K562 (cell line): ENCODE results near the gene TMEM150C.
"Not testable (repeated sequence)": the region's sequence is repeated elsewhere in the genome, so short reads cannot be mapped to it uniquely, and the experiment has no call there.

Experiments
- CCAR2 ChIP-seq: fragments of 200-400 bp; formaldehyde crosslinking; IDR thresholded peaks from 2 replicates; pipeline ENCODE4 v1.6.1; 2017; ENCODE audit warnings: mild to moderate bottlenecking, low read depth, low read length
- FOXK1 ChIP-seq: sonication (generic); formaldehyde crosslinking; IDR thresholded peaks from 2 replicates; pipeline ENCODE4 v1.8.0; 2022; ENCODE audit warnings: missing genetic modification reagents, mild to moderate bottlenecking, borderline replicate concordance
- FOXK2 ChIP-seq, 2 experiments: fragments of 450-650 bp; IDR thresholded peaks in 1 of 2; conservative IDR thresholded peaks in 1 of 2; 2 replicates each; pipeline ENCODE4 v1.6.1; 2016; ENCODE audit warnings: low read depth in 2 of 2, mild to moderate bottlenecking in 1 of 2
- SMAD3 ChIP-seq: fragments of 450-650 bp; formaldehyde crosslinking; conservative IDR thresholded peaks from 2 replicates; pipeline ENCODE4 v1.4.0; 2020; ENCODE audit warnings: mild to moderate bottlenecking
- STAT5B ChIP-seq: fragments of 250-450 bp; sonication (Bioruptor Pico); IDR thresholded peaks from 2 replicates; pipeline ENCODE4 v1.8.0; 2021; ENCODE audit warnings: mild to moderate bottlenecking, inconsistent platforms
- ZC3H11A ChIP-seq: IDR thresholded peaks from 2 replicates; pipeline ENCODE4 v1.6.1; 2012; ENCODE audit warnings: low read depth, low read length, improper control_type of control experiment
- ZNF384 ChIP-seq: IDR thresholded peaks from 2 replicates; pipeline ENCODE4 v1.6.1; 2012; ENCODE audit warnings: low read depth, low read length, improper control_type of control experiment
- TF ChIP-seq, protein P1 (sequence below), 2 experiments: fragments of 450-650 bp in 1 of 2; sonication (generic) in 1 of 2; formaldehyde crosslinking in 1 of 2; IDR thresholded peaks in 1 of 2; conservative IDR thresholded peaks in 1 of 2; 2 replicates each; pipeline versions ENCODE4 v1.6.1 to v1.8.1; 2016 to 2023; ENCODE audit warnings: mild to moderate bottlenecking in 2 of 2, moderate library complexity in 2 of 2, inconsistent platforms in 1 of 2, missing genetic modification reagents in 1 of 2

DNA sequence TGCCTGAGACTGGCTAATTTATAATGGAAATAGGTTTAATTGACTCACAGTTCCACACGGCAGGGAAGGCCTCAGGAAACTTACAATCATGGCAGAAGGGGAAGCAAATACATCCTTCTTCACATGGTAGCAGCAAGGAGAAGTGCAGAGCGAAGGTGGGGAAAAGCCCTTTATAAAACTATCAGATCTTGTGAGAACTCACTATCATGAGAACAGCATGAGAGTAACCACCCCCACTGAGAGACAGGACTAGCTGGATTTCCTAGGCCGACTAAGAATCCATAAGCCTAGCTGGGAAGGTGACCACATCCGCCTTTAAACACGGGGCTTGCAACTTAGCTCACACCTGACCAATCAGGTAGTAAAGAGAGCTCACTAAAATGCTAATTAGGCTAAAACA is 88.7 kb downstream of the TMEM150C start:
- TF ChIP-seq STAT5B (CRISPR knock-in tag); ZC3H11A; SMAD3 (CRISPR knock-in tag); FOXK2 (conservative IDR thresholded peaks at IDR 0.05 in 1 of 2, IDR thresholded peaks at IDR 0.05 in 1 of 2; ENCODE audit: low read depth in 2 of 2); ZNF384; CCAR2; FOXK1: not testable (repeated sequence)
- TF ChIP-seq, protein P1, sequence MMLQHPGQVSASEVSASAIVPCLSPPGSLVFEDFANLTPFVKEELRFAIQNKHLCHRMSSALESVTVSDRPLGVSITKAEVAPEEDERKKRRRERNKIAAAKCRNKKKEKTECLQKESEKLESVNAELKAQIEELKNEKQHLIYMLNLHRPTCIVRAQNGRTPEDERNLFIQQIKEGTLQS (IDR thresholded peaks at IDR 0.05) = not testable (repeated sequence)
- TF ChIP-seq, protein P1 (CRISPR knock-in tag; conservative IDR thresholded peaks at IDR 0.05) = not testable (repeated sequence)
